Osteoblast (primary cell): Measurements from ENCODE around the gene KMT5B. TPM values are rescaled to one million over a fixed set of nuclear protein-coding genes. Genes with fewer than 3 reads are reported as not detected.

Experiments
- DNase-seq: peaks from one replicate; pipeline ENCODE4 v3.0.0; 2011; ENCODE audit warnings: low spot score, mixed read lengths; ENCODE audit not compliant: insufficient read length; ENCODE audit errors: missing footprints
- H2AFZ ChIP-seq: 2 replicates; pipeline ENCODE4 v1.6.0; 2011; ENCODE audit warnings: mild to moderate bottlenecking, low read length
- H3K27ac ChIP-seq: 2 replicates; pipeline ENCODE4 v1.5.1; 2011; ENCODE audit warnings: mild to moderate bottlenecking, low read depth, low read length, moderate library complexity
- H3K27me3 ChIP-seq: 2 replicates; pipeline ENCODE4 v1.6.0; 2012; ENCODE audit warnings: mild to moderate bottlenecking, control low read depth, inconsistent platforms, low read length, moderate library complexity; ENCODE audit not compliant: insufficient read depth
- H3K36me3 ChIP-seq: 2 replicates; pipeline ENCODE4 v1.5.1; 2011; ENCODE audit warnings: mild to moderate bottlenecking, low read length, control low read depth, moderate library complexity; ENCODE audit not compliant: insufficient read depth
- H3K4me1 ChIP-seq: 2 replicates; pipeline ENCODE4 v1.5.1; 2011; ENCODE audit warnings: mild to moderate bottlenecking, low read length, control low read depth, moderate library complexity; ENCODE audit not compliant: insufficient read depth
- H3K4me2 ChIP-seq: 2 replicates; pipeline ENCODE4 v1.6.0; 2011; ENCODE audit warnings: mild to moderate bottlenecking, low read length; ENCODE audit not compliant: insufficient read depth
- H3K4me3 ChIP-seq: fragments of 200-600 bp; sonication (generic); 3 replicates; pipeline ENCODE4 v1.5.1; 2012; ENCODE audit warnings: mild to moderate bottlenecking, low read length, inconsistent platforms; ENCODE audit not compliant: insufficient read depth
- H3K79me2 ChIP-seq: 2 replicates; pipeline ENCODE4 v1.6.0; 2012; ENCODE audit warnings: mild to moderate bottlenecking, low read length, control low read depth, inconsistent platforms; ENCODE audit not compliant: insufficient read depth
- H3K9me3 ChIP-seq: 2 replicates; pipeline ENCODE4 v1.5.1; 2011; ENCODE audit warnings: low read depth, low read length, control low read depth
- H4K20me1 ChIP-seq: 2 replicates; pipeline ENCODE4 v1.6.0; 2012; ENCODE audit warnings: mild to moderate bottlenecking, low read length, control low read depth; ENCODE audit not compliant: insufficient read depth
- CTCF ChIP-seq: IDR thresholded peaks from 2 replicates; pipeline ENCODE4 v1.5.1; 2011; ENCODE audit warnings: mild to moderate bottlenecking, low read depth, low read length, moderate library complexity; ENCODE audit errors: extremely low read depth
- total RNA-seq: library from RNA; depleted of rRNA; stranded (reverse); fragments of >200 nt; gene quantifications from 2 replicates; pipeline ENCODE4 v1.2.3, GENCODE V29; 2012

The KMT5B gene
- total RNA-seq, 1 donor = 27.1 TPM

- no peak for TF ChIP-seq CTCF
These were observed 33.2 kb downstream of the KMT5B start for GRCh38 chr11:68179847-68180246.

GRCh38 chr11:68177877-68178276 is 35.2 kb downstream of the KMT5B start:
- H3K9me3 ChIP-seq = no peaks in the 10 kb centered on the region
- no peak for TF ChIP-seq CTCF
- no peak overlapping the region for H3K27ac ChIP-seq
- H3K4me3 ChIP-seq = no peak overlapping the region
- H3K27me3 ChIP-seq = no peaks in the 10 kb centered on the region
- no peak overlapping the region for H3K4me2 ChIP-seq
- no peaks in the 10 kb centered on the region for H3K79me2 ChIP-seq
- no peak for DNase-seq
- H4K20me1 ChIP-seq = no peaks in the 10 kb centered on the region
- no peak overlapping the region for H2AFZ ChIP-seq
- no peaks in the 10 kb centered on the region for H3K4me1 ChIP-seq
- H3K36me3 ChIP-seq = peaks cover 45% of the 10 kb centered on the region

More at GRCh38 chr11:68179847-68180246, 33.2 kb downstream of the KMT5B start:
- Histone ChIP-seq H3K36me3 (peaks cover 39% of the 10 kb centered on the region), H3K79me2 (no peaks in the 10 kb centered on the region), H2AFZ (no peak overlapping the region), H3K4me2 (no peak overlapping the region), H3K4me1 (no peaks in the 10 kb centered on the region), H3K9me3 (no peaks in the 10 kb centered on the region), H3K27ac (no peak overlapping the region), H3K27me3 (no peaks in the 10 kb centered on the region), H4K20me1 (no peaks in the 10 kb centered on the region), H3K4me3 (no peak overlapping the region)
- DNase-seq = no peak

GRCh38 chr11:68173926-68174325 is 39.2 kb downstream of the KMT5B start:
- no peak for TF ChIP-seq CTCF
- Histone ChIP-seq H2AFZ (no peak overlapping the region), H4K20me1 (no peaks in the 10 kb centered on the region), H3K27ac (no peak overlapping the region), H3K27me3 (no peaks in the 10 kb centered on the region), H3K9me3 (no peaks in the 10 kb centered on the region), H3K4me3 (no peak overlapping the region), H3K79me2 (no peaks in the 10 kb centered on the region), H3K4me1 (no peaks in the 10 kb centered on the region), H3K36me3 (peaks cover 69% of the 10 kb centered on the region), H3K4me2 (no peak overlapping the region)
- no peak for DNase-seq

GRCh38 chr11:68169442-68169841 is 43.7 kb downstream of the KMT5B start:
- Histone ChIP-seq H3K27me3 (no peaks in the 10 kb centered on the region), H3K79me2 (no peaks in the 10 kb centered on the region), H3K4me1 (peaks cover 3% of the 10 kb centered on the region), H3K36me3 (peaks cover 83% of the 10 kb centered on the region), H3K27ac (no peak overlapping the region), H2AFZ (no peak overlapping the region), H3K9me3 (no peaks in the 10 kb centered on the region), H3K4me2 (no peak overlapping the region), H4K20me1 (peaks cover 4% of the 10 kb centered on the region), H3K4me3 (no peak overlapping the region)
- no peak for DNase-seq
- no peak for TF ChIP-seq CTCF
